Measurements from ENCODE around the gene PRB2. TPM values are rescaled to one million over a fixed set of nuclear protein-coding genes. Genes with fewer than 3 reads are reported as not detected.
"Not testable (repeated sequence)": the region's sequence is repeated elsewhere in the genome, so short reads cannot be mapped to it uniquely, and the experiment has no call there.

The PRB2 gene
- total and polyA plus RNA-seq, 2 experiments from 2014 or later = not detected

DNA sequence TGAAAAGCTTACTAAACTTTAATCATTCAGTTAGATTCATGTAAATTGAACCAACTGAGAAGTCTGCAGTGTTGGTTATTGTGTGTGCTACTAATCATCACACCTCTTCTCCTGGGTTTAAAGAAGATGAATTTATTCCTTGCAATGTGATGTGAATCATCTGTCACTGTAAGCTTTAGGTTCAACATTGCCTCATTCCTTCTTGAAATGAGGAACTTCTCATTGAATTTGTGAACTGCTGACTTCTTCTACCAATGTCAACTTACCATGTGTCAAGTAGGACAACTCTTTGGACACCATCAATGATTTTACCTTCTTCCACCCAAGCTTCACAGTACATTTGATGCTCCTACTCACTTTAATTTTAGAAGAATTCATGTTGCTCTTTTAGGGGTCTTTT lies 17.4 kb upstream of the PRB2 start:
- no peaks in the 10 kb centered on the region for H3K9me2 ChIP-seq (ENCODE audit: insufficient read depth)
- H4K20me1 ChIP-seq (ENCODE audit: insufficient read depth) = no peaks in the 10 kb centered on the region
- H2AFZ ChIP-seq = no peak overlapping the region
- DNase-seq = no peak
- no peaks in the 10 kb centered on the region for H3K79me2 ChIP-seq (ENCODE audit: insufficient read depth)
- no peaks in the 10 kb centered on the region for H3K9me3 ChIP-seq (ENCODE audit: low read depth)
- H3K4me1 ChIP-seq (ENCODE audit: insufficient read depth) = no peaks in the 10 kb centered on the region
- H3K4me3 ChIP-seq = no peak overlapping the region
- in situ Hi-C loops (cut with MboI) = no loop called here
- H3K27ac ChIP-seq = no peak overlapping the region
- no peaks in the 10 kb centered on the region for H3F3A ChIP-seq (ENCODE audit: insufficient read depth)
- H3K36me3 ChIP-seq (ENCODE audit: low read depth) = no peaks in the 10 kb centered on the region
- no peak overlapping the region for H3K9ac ChIP-seq
- H3K4me2 ChIP-seq (ENCODE audit: unreplicated experiment) = no peak overlapping the region
- TF ChIP-seq EZH2 (IDR thresholded peaks at IDR 0.05; ENCODE audit: insufficient read depth, poor library complexity, severe bottlenecking) (no peak), EZH2phosphoT487 (IDR thresholded peaks at IDR 0.05; ENCODE audit: insufficient read depth, low read depth) (no peak)
- no peaks in the 10 kb centered on the region for H3K27me3 ChIP-seq (replicated peaks; ENCODE audit: insufficient read depth)

DNA sequence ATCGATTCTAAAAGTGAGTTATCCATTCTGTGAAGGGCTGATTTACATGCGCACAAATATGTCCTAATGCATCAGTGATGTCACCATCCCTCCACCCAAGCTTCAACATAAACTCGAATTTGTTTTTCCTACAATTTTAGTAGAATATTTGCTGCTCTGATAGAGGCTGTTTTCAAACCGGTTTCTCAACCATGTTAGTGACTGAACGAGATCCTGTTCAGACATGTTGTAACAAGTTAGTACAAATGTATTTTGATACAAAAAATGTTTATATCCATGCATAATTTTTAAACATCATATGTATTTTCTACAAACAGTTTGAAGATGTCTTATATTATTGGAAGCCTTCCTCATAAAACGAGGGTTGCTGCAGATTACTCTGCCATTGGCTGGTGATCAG lies 12.7 kb upstream of the PRB2 start:
- Histone ChIP-seq H3K9me2 (ENCODE audit: insufficient read depth) (no peaks in the 10 kb centered on the region), H3K4me3 (no peak overlapping the region), H3K4me1 (ENCODE audit: insufficient read depth) (no peaks in the 10 kb centered on the region), H2AFZ (no peak overlapping the region), H3K4me2 (ENCODE audit: unreplicated experiment) (no peak overlapping the region), H3K27ac (no peak overlapping the region), H3K9me3 (ENCODE audit: low read depth) (no peaks in the 10 kb centered on the region), H3K79me2 (ENCODE audit: insufficient read depth) (no peaks in the 10 kb centered on the region), H3F3A (ENCODE audit: insufficient read depth) (no peaks in the 10 kb centered on the region), H3K36me3 (ENCODE audit: low read depth) (no peaks in the 10 kb centered on the region), H4K20me1 (ENCODE audit: insufficient read depth) (no peaks in the 10 kb centered on the region), H3K27me3 (replicated peaks; ENCODE audit: insufficient read depth) (no peaks in the 10 kb centered on the region), H3K9ac (no peak overlapping the region)
- no peak for DNase-seq
- in situ Hi-C loops (cut with MboI) = no loop called here
- 26 to 34% methylated on average over 6 of the region's 6 CpGs for WGBS, 2 experiments (ENCODE audit: low coverage in 1 of 2, low lambda C conversion rate in 2 of 2, missing lambda C conversion rate in 2 of 2)
- TF ChIP-seq EZH2phosphoT487 (IDR thresholded peaks at IDR 0.05; ENCODE audit: insufficient read depth, low read depth) (no peak), EZH2 (IDR thresholded peaks at IDR 0.05; ENCODE audit: insufficient read depth, poor library complexity, severe bottlenecking) (no peak)

DNA sequence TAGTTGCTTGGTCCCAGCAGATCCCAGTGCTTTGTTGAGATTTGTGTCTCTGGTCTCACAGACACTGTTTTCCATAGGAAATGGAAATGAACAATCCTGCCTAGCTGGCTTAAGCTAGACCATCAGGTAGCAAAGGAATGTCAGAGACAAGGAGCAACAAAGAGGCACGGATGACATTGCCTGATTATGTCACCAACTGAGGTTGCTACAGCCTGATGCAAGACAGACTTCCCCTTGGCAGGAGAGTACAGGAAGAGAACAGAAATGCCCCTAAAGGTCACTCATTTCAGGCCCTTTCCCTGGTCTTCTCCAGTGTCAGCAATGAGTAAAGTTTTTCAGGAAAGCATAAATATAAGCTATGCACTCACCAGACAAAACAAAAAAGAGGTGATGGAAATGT lies 2.0 kb upstream of the PRB2 start:
- no peaks in the 10 kb centered on the region for H3K9me2 ChIP-seq (ENCODE audit: insufficient read depth)
- no peaks in the 10 kb centered on the region for H4K20me1 ChIP-seq (ENCODE audit: insufficient read depth)
- H3K9ac ChIP-seq = no peak overlapping the region
- H3K4me1 ChIP-seq (ENCODE audit: insufficient read depth) = no peaks in the 10 kb centered on the region
- no peaks in the 10 kb centered on the region for H3K36me3 ChIP-seq (ENCODE audit: low read depth)
- in situ Hi-C loops (cut with MboI) = no loop called here
- H2AFZ ChIP-seq = no peak overlapping the region
- no peak overlapping the region for H3K4me2 ChIP-seq (ENCODE audit: unreplicated experiment)
- no peaks in the 10 kb centered on the region for H3F3A ChIP-seq (ENCODE audit: insufficient read depth)
- no peaks in the 10 kb centered on the region for H3K9me3 ChIP-seq (ENCODE audit: low read depth)
- TF ChIP-seq EZH2 (IDR thresholded peaks at IDR 0.05; ENCODE audit: insufficient read depth, poor library complexity, severe bottlenecking) = no peak
- no peak for TF ChIP-seq EZH2phosphoT487 (IDR thresholded peaks at IDR 0.05; ENCODE audit: insufficient read depth, low read depth)
- DNase-seq = no peak
- no peaks in the 10 kb centered on the region for H3K79me2 ChIP-seq (ENCODE audit: insufficient read depth)
- 5% methylated on average over 1 of the region's 1 CpG for WGBS, 2 experiments (ENCODE audit: low coverage in 1 of 2, low lambda C conversion rate in 2 of 2, missing lambda C conversion rate in 2 of 2)
- H3K27ac ChIP-seq = no peak overlapping the region
- H3K27me3 ChIP-seq (replicated peaks; ENCODE audit: insufficient read depth) = no peaks in the 10 kb centered on the region
- H3K4me3 ChIP-seq = no peak overlapping the region

DNA sequence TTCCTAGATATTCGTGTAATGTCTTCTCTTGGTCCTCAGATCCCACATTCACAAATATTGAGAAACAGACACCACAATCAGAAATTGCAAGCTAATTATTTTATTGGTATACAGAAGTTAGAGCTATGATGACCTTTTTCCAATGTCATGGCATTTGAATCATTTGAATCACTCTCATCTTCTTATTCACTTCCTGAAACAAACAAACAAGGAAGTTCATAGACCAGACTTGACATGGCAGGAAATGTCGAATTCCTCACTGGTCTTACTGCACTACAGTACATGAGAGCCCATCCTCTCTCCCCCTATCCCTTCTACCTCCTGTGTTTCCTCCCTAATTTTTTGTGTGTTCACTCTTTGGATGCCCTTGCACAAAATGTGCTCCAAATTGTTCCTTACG lies 3.9 kb downstream of the PRB2 start:
- DNase-seq; H3K36me3 ChIP-seq (ENCODE audit: low read depth); H3K27ac ChIP-seq; H3K9ac ChIP-seq; H3K9me2 ChIP-seq (ENCODE audit: insufficient read depth); H3K27me3 ChIP-seq (replicated peaks; ENCODE audit: insufficient read depth); H3K4me1 ChIP-seq (ENCODE audit: insufficient read depth); H3F3A ChIP-seq (ENCODE audit: insufficient read depth); H3K79me2 ChIP-seq (ENCODE audit: insufficient read depth); in situ Hi-C loops (cut with MboI); H4K20me1 ChIP-seq (ENCODE audit: insufficient read depth); H3K9me3 ChIP-seq (ENCODE audit: low read depth); H3K4me3 ChIP-seq; H2AFZ ChIP-seq; H3K4me2 ChIP-seq (ENCODE audit: unreplicated experiment): not testable (repeated sequence)
- WGBS, 2 experiments (ENCODE audit: low coverage in 1 of 2, low lambda C conversion rate in 2 of 2, missing lambda C conversion rate in 2 of 2) = 18 to 40% methylated on average over 2 to 3 of the region's 3 CpGs

DNA sequence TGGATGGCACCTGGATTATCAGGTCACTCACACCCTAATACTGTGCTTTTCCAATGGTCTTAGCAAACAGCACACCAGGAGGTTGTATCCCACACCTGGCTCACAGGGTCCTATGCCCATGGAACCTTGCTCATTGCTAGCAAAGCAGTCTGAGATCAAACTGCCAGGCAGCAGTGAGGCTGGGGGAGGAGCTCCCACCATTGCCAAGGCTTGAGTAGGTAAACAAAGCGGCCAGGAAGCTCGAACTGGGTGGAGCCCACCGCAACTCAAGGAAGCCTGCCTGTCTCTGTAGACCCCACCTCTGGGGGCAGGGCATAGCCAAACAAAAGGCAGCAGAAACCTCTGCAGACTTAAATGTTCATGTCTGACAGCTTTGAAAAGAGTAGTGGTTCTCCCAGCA lies 17.9 kb downstream of the PRB2 start:
- H3K79me2 ChIP-seq (ENCODE audit: insufficient read depth); H4K20me1 ChIP-seq (ENCODE audit: insufficient read depth); in situ Hi-C loops (cut with MboI); H3K27ac ChIP-seq; H3K9me2 ChIP-seq (ENCODE audit: insufficient read depth); H3K4me1 ChIP-seq (ENCODE audit: insufficient read depth); H2AFZ ChIP-seq; H3K36me3 ChIP-seq (ENCODE audit: low read depth); H3K9me3 ChIP-seq (ENCODE audit: low read depth); DNase-seq; H3K4me2 ChIP-seq (ENCODE audit: unreplicated experiment); H3K4me3 ChIP-seq; H3K27me3 ChIP-seq (replicated peaks; ENCODE audit: insufficient read depth); H3K9ac ChIP-seq; H3F3A ChIP-seq (ENCODE audit: insufficient read depth): not testable (repeated sequence)
- WGBS, 2 experiments (ENCODE audit: low coverage in 1 of 2, low lambda C conversion rate in 2 of 2, missing lambda C conversion rate in 2 of 2) = 25 to 27% methylated on average over 3 of the region's 3 CpGs

Measured in GM23248 (cell line).